CD8-positive, alpha-beta memory T cell (primary cell): ENCODE results near the gene ESRRB. TPM values are rescaled to one million over a fixed set of nuclear protein-coding genes. Genes with fewer than 3 reads are reported as not detected.

Experiments used
- CTCF ChIA-PET: fragments of 350-600 bp; sonication (Branson Sonifier 250); formaldehyde crosslinking; loops from one replicate; lab custom pipeline; 2021; ENCODE audit warnings: antibody characterized with exemption; lab: Charles Lee
- POLR2A ChIA-PET: fragments of 350-600 bp; sonication (Branson Sonifier 250); formaldehyde crosslinking; loops from one replicate; lab custom pipeline; 2021; ENCODE audit warnings: antibody characterized with exemption; lab: Charles Lee
- DNase-seq, 5 donors: peaks; one replicate each; pipeline versions ENCODE4 v3.0.0 to v3.0.0-alpha.2; 2020 to 2022; ENCODE audit warnings: mixed read lengths in 1 of 5
- H3K27ac ChIP-seq: one replicate; pipeline ENCODE4 v1.7.0; 2013; ENCODE audit warnings: low read depth, mild to moderate bottlenecking, low read length, moderate library complexity
- H3K27me3 ChIP-seq: 2 replicates; pipeline ENCODE4 v1.7.0; 2013; ENCODE audit warnings: low read length, mild to moderate bottlenecking; ENCODE audit not compliant: insufficient read depth, poor library complexity, severe bottlenecking
- H3K36me3 ChIP-seq: 2 replicates; pipeline ENCODE4 v1.7.0; 2013; ENCODE audit warnings: mild to moderate bottlenecking, low read length, moderate library complexity; ENCODE audit not compliant: insufficient read depth
- H3K4me1 ChIP-seq: 2 replicates; pipeline ENCODE4 v1.7.0; 2013; ENCODE audit warnings: mild to moderate bottlenecking, low read length, moderate library complexity; ENCODE audit not compliant: insufficient read depth
- H3K4me3 ChIP-seq: 2 replicates; pipeline ENCODE4 v1.7.0; 2013; ENCODE audit warnings: mild to moderate bottlenecking, low read length
- H3K9me3 ChIP-seq: 2 replicates; pipeline ENCODE4 v1.7.0; 2013; ENCODE audit warnings: mild to moderate bottlenecking, low read length
- H3K27ac Mint-ChIP-seq, 8 donors: one replicate each; pipeline ENCODE4 v1.8.0; 2020 to 2021; ENCODE audit warnings: mixed read lengths in 8 of 8, mild to moderate bottlenecking in 6 of 8, inconsistent platforms in 3 of 8, moderate library complexity in 3 of 8
- H3K27me3 Mint-ChIP-seq, 2 donors: one replicate each; pipeline ENCODE4 v1.8.0; 2020 to 2021; ENCODE audit warnings: mixed read lengths in 2 of 2, mild to moderate bottlenecking in 1 of 2, moderate library complexity in 1 of 2
- H3K36me3 Mint-ChIP-seq, 3 donors: one replicate each; pipeline ENCODE4 v1.8.0; 2020 to 2021; ENCODE audit warnings: mixed read lengths in 3 of 3, inconsistent platforms in 1 of 3, mild to moderate bottlenecking in 1 of 3
- H3K4me1 Mint-ChIP-seq, 3 donors: one replicate each; pipeline ENCODE4 v1.8.0; 2020 to 2021; ENCODE audit warnings: mixed read lengths in 3 of 3, inconsistent platforms in 1 of 3, mild to moderate bottlenecking in 1 of 3
- H3K4me3 Mint-ChIP-seq, 7 donors: one replicate each; pipeline ENCODE4 v1.8.0; 2020 to 2021; ENCODE audit warnings: mixed read lengths in 7 of 7, mild to moderate bottlenecking in 6 of 7, moderate library complexity in 4 of 7, inconsistent platforms in 2 of 7
- H3K9me3 Mint-ChIP-seq, 5 donors: one replicate each; pipeline ENCODE4 v1.8.0; 2020 to 2022; ENCODE audit warnings: mixed read lengths in 5 of 5, mild to moderate bottlenecking in 3 of 5, moderate library complexity in 2 of 5, inconsistent platforms in 1 of 5
- polyA plus RNA-seq: library from polyadenylated mRNA; unstranded; fragments of 300-500 nt; fragmentation: Illumina TruSeq; gene quantifications from one replicate; pipeline ENCODE4 v1.2.3, GENCODE V29; 2021
- total RNA-seq, 2 experiments: library from RNA; stranded (reverse); gene quantifications; one replicate each; pipeline ENCODE4 v1.2.3, GENCODE V29; 2021

The ESRRB gene
- total and polyA plus RNA-seq, 3 experiments from 2014 or later, result not detected

GRCh38 chr14:76333664-76334063, 42.3 kb upstream of the ESRRB start:
- Histone ChIP-seq H3K27ac (no peak overlapping the region), H3K4me1 (no peaks in the 10 kb centered on the region), H3K4me3 (no peak overlapping the region), H3K27me3 (peaks cover 4% of the 10 kb centered on the region), H3K36me3 (no peaks in the 10 kb centered on the region), H3K9me3 (no peaks in the 10 kb centered on the region)
- Mint-ChIP-seq H3K27me3 (peaks cover 17 to 42% of the 10 kb centered on the region in 2 donors), H3K27ac (no peak overlapping the region), H3K9me3 (no peaks in the 10 kb centered on the region), H3K4me1 (no peaks in the 10 kb centered on the region), H3K4me3 (no peak overlapping the region), H3K36me3 (no peaks in the 10 kb centered on the region)
- CTCF ChIA-PET, result no interaction called here
- POLR2A ChIA-PET, result no interaction called here
- DNase-seq, result no peak

- Histone ChIP-seq H3K27ac (no peak overlapping the region), H3K27me3 (peaks cover under 1% of the 10 kb centered on the region), H3K4me1 (no peaks in the 10 kb centered on the region), H3K9me3 (no peaks in the 10 kb centered on the region), H3K36me3 (no peaks in the 10 kb centered on the region), H3K4me3 (no peak overlapping the region)
- Mint-ChIP-seq H3K9me3 (no peaks in the 10 kb centered on the region), H3K4me1 (no peaks in the 10 kb centered on the region), H3K4me3 (no peak overlapping the region), H3K27me3 (peaks cover 16 to 36% of the 10 kb centered on the region in 2 donors), H3K36me3 (no peaks in the 10 kb centered on the region), H3K27ac (no peak overlapping the region)
- POLR2A ChIA-PET, result no interaction called here
- CTCF ChIA-PET, result no interaction called here
- DNase-seq, result no peak
Measured at GRCh38 chr14:76334316-76334715, 41.6 kb upstream of the ESRRB start.

- H3K27ac ChIP-seq, result no peak overlapping the region
- Mint-ChIP-seq H3K9me3 (no peaks in the 10 kb centered on the region), H3K36me3 (no peaks in the 10 kb centered on the region), H3K27ac (no peak overlapping the region), H3K4me1 (no peaks in the 10 kb centered on the region), H3K27me3 (peaks cover 14 to 15% of the 10 kb centered on the region in 2 donors), H3K4me3 (no peak overlapping the region)
- ChIA-PET POLR2A (no interaction called here), CTCF (no interaction called here)
- no peak for DNase-seq
- no peaks in the 10 kb centered on the region for H3K27me3 ChIP-seq
- H3K36me3 ChIP-seq, result no peaks in the 10 kb centered on the region
- no peak overlapping the region for H3K4me3 ChIP-seq
- H3K9me3 ChIP-seq, result no peaks in the 10 kb centered on the region
- H3K4me1 ChIP-seq, result no peaks in the 10 kb centered on the region
Measured at GRCh38 chr14:76336876-76337275, 39.1 kb upstream of the ESRRB start.

GRCh38 chr14:76337635-76338545, 38.0 kb upstream of the ESRRB start:
- no peak for DNase-seq
- H3K9me3 Mint-ChIP-seq, result peaks cover 0 to 2% (median 0%) of the 10 kb centered on the region in 5 donors
- no peak overlapping the region for H3K27ac Mint-ChIP-seq
- no peak overlapping the region for H3K4me3 ChIP-seq
- H3K27ac ChIP-seq, result no peak overlapping the region
- no peaks in the 10 kb centered on the region for H3K4me1 Mint-ChIP-seq
- H3K36me3 Mint-ChIP-seq, result no peaks in the 10 kb centered on the region
- no peaks in the 10 kb centered on the region for H3K4me1 ChIP-seq
- H3K27me3 ChIP-seq, result no peaks in the 10 kb centered on the region
- no peaks in the 10 kb centered on the region for H3K36me3 ChIP-seq
- H3K4me3 Mint-ChIP-seq, result no peak overlapping the region
- ChIA-PET POLR2A (no interaction called here), CTCF (no interaction called here)
- H3K9me3 ChIP-seq, result no peaks in the 10 kb centered on the region
- peaks cover 13 to 17% of the 10 kb centered on the region in 2 donors for H3K27me3 Mint-ChIP-seq

GRCh38 chr14:76339728-76340615, 36.0 kb upstream of the ESRRB start:
- no peak for DNase-seq
- H3K4me1 Mint-ChIP-seq, result no peaks in the 10 kb centered on the region
- Histone ChIP-seq H3K36me3 (no peaks in the 10 kb centered on the region), H3K27ac (no peak overlapping the region), H3K4me1 (no peaks in the 10 kb centered on the region), H3K9me3 (no peaks in the 10 kb centered on the region), H3K4me3 (no peak overlapping the region), H3K27me3 (no peaks in the 10 kb centered on the region)
- H3K4me3 Mint-ChIP-seq, result no peak overlapping the region
- POLR2A ChIA-PET, result no interaction called here
- H3K36me3 Mint-ChIP-seq, result no peaks in the 10 kb centered on the region
- peaks cover 0 to 6% (median 0%) of the 10 kb centered on the region in 5 donors for H3K9me3 Mint-ChIP-seq
- CTCF ChIA-PET, result no interaction called here
- H3K27ac Mint-ChIP-seq, result peak overlapping the region in 1 of 8 donors; percentile 77
- peaks cover 16 to 20% of the 10 kb centered on the region in 2 donors for H3K27me3 Mint-ChIP-seq

GRCh38 chr14:76343386-76343785, 32.6 kb upstream of the ESRRB start:
- H3K27me3 ChIP-seq, result no peaks in the 10 kb centered on the region
- H3K36me3 ChIP-seq, result no peaks in the 10 kb centered on the region
- no peak overlapping the region for H3K27ac Mint-ChIP-seq
- DNase-seq, result no peak
- no peaks in the 10 kb centered on the region for H3K9me3 ChIP-seq
- H3K4me3 Mint-ChIP-seq, result no peak overlapping the region
- H3K4me3 ChIP-seq, result no peak overlapping the region
- H3K4me1 ChIP-seq, result no peaks in the 10 kb centered on the region
- no peaks in the 10 kb centered on the region for H3K4me1 Mint-ChIP-seq
- CTCF ChIA-PET, result interaction anchor here (1.2 kb wide), 1 partner anchor 293 kb away, joined by 5 read pairs; no protein-coding TSS in a partner anchor
- H3K36me3 Mint-ChIP-seq, result no peaks in the 10 kb centered on the region
- peaks cover 10 to 25% of the 10 kb centered on the region in 2 donors for H3K27me3 Mint-ChIP-seq
- POLR2A ChIA-PET, result no interaction called here
- peaks cover 0 to 6% (median 0%) of the 10 kb centered on the region in 5 donors for H3K9me3 Mint-ChIP-seq
- no peak overlapping the region for H3K27ac ChIP-seq

- no peak for DNase-seq
- no peaks in the 10 kb centered on the region for H3K4me1 ChIP-seq
- Mint-ChIP-seq H3K9me3 (peaks cover 0 to 6% (median 0%) of the 10 kb centered on the region in 5 donors), H3K4me3 (peak overlapping the region in 1 of 7 donors; percentile 28), H3K27ac (no peak overlapping the region), H3K36me3 (no peaks in the 10 kb centered on the region), H3K4me1 (no peaks in the 10 kb centered on the region), H3K27me3 (peaks cover 14 to 45% of the 10 kb centered on the region in 2 donors)
- no peak overlapping the region for H3K27ac ChIP-seq
- ChIA-PET POLR2A (no interaction called here), CTCF (interaction anchor here (1.0 kb wide), 1 partner anchor 296 kb away, joined by 3 read pairs; no protein-coding TSS in a partner anchor)
- no peaks in the 10 kb centered on the region for H3K9me3 ChIP-seq
- no peaks in the 10 kb centered on the region for H3K36me3 ChIP-seq
- H3K4me3 ChIP-seq, result no peak overlapping the region
- no peaks in the 10 kb centered on the region for H3K27me3 ChIP-seq
Measured at GRCh38 chr14:76346391-76347160, 29.4 kb upstream of the ESRRB start.
